GM12878 (cell line): Measurements from ENCODE around the gene ADCY5. TPM values are rescaled to one million over a fixed set of nuclear protein-coding genes. Genes with fewer than 3 reads are reported as not detected.

Experiments used
- ATAC-seq: fragments of 200-7000 bp; cut with Tn5 transposase; 3 replicates; pipeline ENCODE4 v1.9.1; 2020; ENCODE audit warnings: mild to moderate bottlenecking, moderate library complexity
- BruUV-seq: library from RNA; stranded (reverse); fragments of 400-500 nt; replicated peaks from 2 replicates; lab custom pipeline; 2021; lab: Mats Ljungman, UMichigan
- CTCF ChIA-PET: fragments of 300-600 bp; sonication (Branson Sonifier 250); formaldehyde crosslinking; extraction: SDS; loops from one replicate; lab custom pipeline; 2021; ENCODE audit warnings: inconsistent platforms; lab: Yijun Ruan, JAX
- POLR2A ChIA-PET: fragments of 350-600 bp; formaldehyde crosslinking; extraction: SDS; loops from one replicate; lab custom pipeline; 2021; ENCODE audit warnings: inconsistent platforms; lab: Charles Lee
- RAD21 ChIA-PET: fragments of 300-600 bp; sonication (Branson Sonifier 250); formaldehyde crosslinking; loops from one replicate; lab custom pipeline; 2023; ENCODE audit warnings: antibody characterized with exemption; ENCODE audit not compliant: unreplicated experiment; lab: Charles Lee
- SMC1A ChIA-PET: fragments of 300-600 bp; sonication (Branson Sonifier 250); formaldehyde crosslinking; loops from one replicate; lab custom pipeline; 2023; ENCODE audit not compliant: unreplicated experiment, uncharacterized antibody; lab: Charles Lee
- DNase-seq: peaks from one replicate; pipeline ENCODE4 v3.0.0-alpha.2; 2011; ENCODE audit warnings: low read depth, low spot score
- FAIRE-seq: peaks from 3 replicates; lab custom pipeline; 2011; peaks lifted over from hg19 to GRCh38; lab: Jason Lieb, UNC
- H2AFZ ChIP-seq: 2 replicates; pipeline ENCODE4 v1.6.0; 2011; ENCODE audit warnings: low read depth, low read length, control low read depth; ENCODE audit not compliant: control insufficient read depth
- H3K27ac ChIP-seq: 2 replicates; pipeline ENCODE4 v1.5.1; 2011; ENCODE audit warnings: control low read depth; ENCODE audit not compliant: control insufficient read depth, insufficient read depth
- H3K27me3 ChIP-seq, 2 experiments: replicated peaks in 1 of 2; 2 replicates each; pipeline versions ENCODE4 v1.6.0 to v1.6.1; 2011; ENCODE audit warnings: low read length in 1 of 2; ENCODE audit not compliant: control insufficient read depth in 2 of 2, insufficient read depth in 2 of 2
- H3K36me3 ChIP-seq, 2 experiments: 2 replicates each; pipeline ENCODE4 v1.5.1; 2011; ENCODE audit warnings: low read length in 1 of 2; ENCODE audit not compliant: control insufficient read depth in 2 of 2, insufficient read depth in 2 of 2
- H3K4me1 ChIP-seq: 2 replicates; pipeline ENCODE4 v1.6.1; 2011; ENCODE audit warnings: mild to moderate bottlenecking, low read length, moderate library complexity, mixed read lengths; ENCODE audit not compliant: control insufficient read depth, insufficient read depth
- H3K4me2 ChIP-seq: 2 replicates; pipeline ENCODE4 v1.6.0; 2011; ENCODE audit warnings: control low read depth; ENCODE audit not compliant: control insufficient read depth, insufficient read depth
- H3K4me3 ChIP-seq: fragments of 200-600 bp; sonication (generic); 2 replicates; pipeline ENCODE4 v1.5.1; 2016
- H3K79me2 ChIP-seq: 2 replicates; pipeline ENCODE4 v1.6.0; 2011; ENCODE audit warnings: low read length; ENCODE audit not compliant: control insufficient read depth, insufficient read depth
- H3K9ac ChIP-seq: 2 replicates; pipeline ENCODE4 v1.8.0; 2011; ENCODE audit warnings: low read length, control low read depth, mixed read lengths; ENCODE audit not compliant: control insufficient read depth, insufficient read depth
- H3K9me3 ChIP-seq: replicated peaks from 3 replicates; pipeline ENCODE4 v1.5.1; 2011; ENCODE audit warnings: mild to moderate bottlenecking, low read length; ENCODE audit not compliant: control insufficient read depth, insufficient read depth
- H4K20me1 ChIP-seq: 2 replicates; pipeline ENCODE4 v1.6.0; 2011; ENCODE audit not compliant: control insufficient read depth, insufficient read depth
- ASH2L ChIP-seq: fragments of 300-600, 200-600 bp; sonication (generic); IDR thresholded peaks from 2 replicates; pipeline ENCODE4 v1.6.1; 2017; ENCODE audit warnings: low read depth, mild to moderate bottlenecking, borderline replicate concordance
- ATF2 ChIP-seq: IDR thresholded peaks from 2 replicates; pipeline ENCODE4 v1.6.1; 2012; ENCODE audit warnings: low read length, inconsistent platforms
- CBX3 ChIP-seq: fragments of 200-600 bp; sonication (generic); IDR thresholded peaks from 2 replicates; pipeline ENCODE4 v1.6.1; 2016; ENCODE audit warnings: low read depth, borderline replicate concordance
- CHD1 ChIP-seq: IDR thresholded peaks from 2 replicates; pipeline ENCODE4 v1.6.1; 2012; ENCODE audit warnings: low read depth, low read length, improper control_type of control experiment
- IKZF2 ChIP-seq, 2 experiments: fragments of 450-650 bp; IDR thresholded peaks; 2 replicates each; pipeline ENCODE4 v1.6.1; 2017; ENCODE audit warnings: mild to moderate bottlenecking in 2 of 2, moderate library complexity in 2 of 2
- IRF4 ChIP-seq: IDR thresholded peaks from 2 replicates; pipeline ENCODE4 v1.6.1; 2011; ENCODE audit warnings: low read depth, low read length
- JUND ChIP-seq: IDR thresholded peaks from 2 replicates; pipeline ENCODE4 v1.6.1; 2012; ENCODE audit warnings: low read depth, mild to moderate bottlenecking, low read length, improper control_type of control experiment, moderate library complexity
- KDM1A ChIP-seq: fragments of 200-600 bp; sonication (generic); IDR thresholded peaks from 2 replicates; pipeline ENCODE4 v1.6.1; 2016; ENCODE audit warnings: borderline replicate concordance
- LARP7 ChIP-seq: fragments of 450-650 bp; IDR thresholded peaks from 2 replicates; pipeline ENCODE4 v1.6.1; 2017; ENCODE audit warnings: mild to moderate bottlenecking
- MXI1 ChIP-seq: fragments of 150-350 bp; IDR thresholded peaks from 2 replicates; pipeline ENCODE4 v1.6.1; 2011; ENCODE audit warnings: low read depth, mild to moderate bottlenecking, inconsistent platforms, low read length, improper control_type of control experiment
- RUNX3 ChIP-seq: IDR thresholded peaks from 2 replicates; pipeline ENCODE4 v1.6.1; 2012; ENCODE audit warnings: low read length, inconsistent platforms
- SP1 ChIP-seq: IDR thresholded peaks from one replicate; pipeline ENCODE4 v1.6.1; 2011; ENCODE audit warnings: low read depth, low read length
- STAT1 ChIP-seq: fragments of 450-650 bp; conservative IDR thresholded peaks from 2 replicates; pipeline ENCODE4 v1.6.1; 2014; ENCODE audit warnings: antibody characterized with exemption, mild to moderate bottlenecking
- TARDBP ChIP-seq: IDR thresholded peaks from 2 replicates; pipeline ENCODE4 v1.6.1; 2016; ENCODE audit warnings: borderline replicate concordance
- TCF3 ChIP-seq: IDR thresholded peaks from 2 replicates; pipeline ENCODE4 v1.6.1; 2012; ENCODE audit warnings: low read depth, mild to moderate bottlenecking, low read length, borderline replicate concordance; ENCODE audit not compliant: insufficient read depth
- ZNF24 ChIP-seq: fragments of 450-650 bp; IDR thresholded peaks from 2 replicates; pipeline ENCODE4 v1.6.1; 2017; ENCODE audit warnings: antibody characterized with exemption, mild to moderate bottlenecking
- ZNF384 ChIP-seq: IDR thresholded peaks from 2 replicates; pipeline ENCODE4 v1.6.1; 2012; ENCODE audit warnings: low read depth, mild to moderate bottlenecking, low read length, improper control_type of control experiment, borderline replicate concordance
- ZNF622 ChIP-seq: fragments of 450-650 bp; IDR thresholded peaks from 2 replicates; pipeline ENCODE4 v1.6.1; 2017; ENCODE audit warnings: mild to moderate bottlenecking, inconsistent platforms
- WGBS: methylation state at CpG from one replicate; pipeline ENCODE4 v1.1.6; 2016; ENCODE audit warnings: low lambda C conversion rate; ENCODE audit not compliant: insufficient replicate concordance, insufficient coverage; ENCODE audit errors: missing lambda C conversion rate; 5-methylcytosine and 5-hydroxymethylcytosine counted together
- in situ Hi-C: fragments of 300-500 bp; cut with MboI; formaldehyde crosslinking; loops from 9 replicates; pipeline ENCODE4 v1.14.3; 2018; ENCODE audit warnings: mixed read lengths
- intact Hi-C: fragments of 100-400 bp; cut with micrococcal nuclease; formaldehyde crosslinking; loops from one replicate; pipeline ENCODE4 v1.14.2; 2022; ENCODE audit not compliant: unreplicated experiment
- polyA plus RNA-seq, 11 experiments: library from polyadenylated mRNA; depleted of rRNA in 4 of 11; unstranded in 6 of 11; stranded (reverse) in 5 of 11; fragments of >200 nt; fragmentation: Nextera tagmentation in 4 of 11; fragmentation: Illumina TruSeq in 1 of 11; extraction: Ambion mirVana in 4 of 11; extraction: Trizol in 1 of 11; gene quantifications; 1 replicate in 1 of 11; 2 replicates in 10 of 11; pipeline versions ENCODE4 v1.2.1 to v1.2.3, GENCODE V29; 2011 to 2016; ENCODE audit warnings: inconsistent platforms in 2 of 11, missing spikeins in 2 of 11, low read depth in 1 of 11
- total RNA-seq, 4 experiments: library from RNA; depleted of rRNA in 3 of 4; stranded (reverse); fragments of >200 nt in 3 of 4; fragmentation: Illumina TruSeq in 1 of 4; extraction: Trizol in 1 of 4; gene quantifications; 2 replicates each; pipeline versions ENCODE4 v1.2.1 to v1.2.3, GENCODE V29; 2013 to 2021
- TF ChIP-seq, protein P1 (sequence below): IDR thresholded peaks from 2 replicates; pipeline ENCODE4 v1.6.1; 2011; ENCODE audit warnings: mild to moderate bottlenecking, low read depth, low read length, moderate library complexity; ENCODE audit not compliant: insufficient replicate concordance

ADCY5 gene
- total and polyA plus RNA-seq, 10 of the 15 experiments (the other 5 are each of a cell fraction or from before 2014, with no cell fraction given), result under 0.01 to 0.24 (median 0.02) TPM; not detected in 4

GRCh38 chr3:123337226-123337625 lies 111.7 kb downstream of the ADCY5 start:
- Histone ChIP-seq H3K27ac (no peak overlapping the region), H3K9me3 (no peaks in the 10 kb centered on the region), H3K27me3 (no peaks in the 10 kb centered on the region), H3K79me2 (no peaks in the 10 kb centered on the region), H4K20me1 (no peaks in the 10 kb centered on the region)
- no peak for DNase-seq
- BruUV-seq, result no TSS peak
- TF ChIP-seq TARDBP (no peak), IRF4 (no peak), CHD1 (no peak)
- TF ChIP-seq, all 136 proteins: peak for 0
- SMC1A ChIA-PET, result interaction anchor here (1.0 kb wide), 1 partner anchor 10 kb away, joined by 3 read pairs; no protein-coding TSS in a partner anchor
- Histone ChIP-seq H3K4me2 (no peak overlapping the region), H3K4me1 (no peaks in the 10 kb centered on the region), H2AFZ (no peak overlapping the region), H3K36me3 (no peaks in the 10 kb centered on the region), H3K9ac (no peak overlapping the region), H3K4me3 (no peak overlapping the region)
- intact Hi-C loops (no loop called here), in situ Hi-C loops (no loop called here)
- ATAC-seq, result no peak
- POLR2A ChIA-PET, result no interaction called here
- RAD21 ChIA-PET, result no interaction called here
- CTCF ChIA-PET, result interaction anchor here (1.4 kb wide), 2 partner anchors 11 to 152 kb away, joined by 3 to 4 read pairs; no protein-coding TSS in a partner anchor
- FAIRE-seq, result no peak
- WGBS, result 58% methylated on average over 11 of the region's 11 CpGs

GRCh38 chr3:123336441-123336851 lies 112.4 kb downstream of the ADCY5 start:
- no TSS peak for BruUV-seq
- FAIRE-seq (no peak), ATAC-seq (no peak), DNase-seq (no peak)
- intact Hi-C loops (no loop called here), in situ Hi-C loops (no loop called here)
- Histone ChIP-seq H3K36me3 (no peaks in the 10 kb centered on the region), H3K4me2 (no peak overlapping the region), H4K20me1 (no peaks in the 10 kb centered on the region), H3K4me1 (no peaks in the 10 kb centered on the region), H3K79me2 (no peaks in the 10 kb centered on the region), H3K27ac (no peak overlapping the region), H2AFZ (no peak overlapping the region), H3K9me3 (no peaks in the 10 kb centered on the region), H3K27me3 (no peaks in the 10 kb centered on the region), H3K4me3 (no peak overlapping the region), H3K9ac (no peak overlapping the region)
- ChIA-PET POLR2A (no interaction called here), CTCF (interaction anchor here (1.4 kb wide), 1 partner anchor 10 kb away, joined by 4 read pairs; no protein-coding TSS in a partner anchor), RAD21 (no interaction called here), SMC1A (interaction anchor here (1.0 kb wide), 1 partner anchor 10 kb away, joined by 3 read pairs; no protein-coding TSS in a partner anchor)
- WGBS, result 22% methylated on average over 7 of the region's 7 CpGs
- TF ChIP-seq ZNF24 (no peak), ASH2L (no peak), JUND (no peak), MXI1 (no peak), CBX3 (no peak), RUNX3 (no peak), SP1 (no peak), ZNF622 (no peak), STAT1 (no peak), TCF3 (no peak), ZNF384 (no peak), KDM1A (no peak), LARP7 (no peak), IKZF2 (IDR thresholded peaks at IDR 0.05) (no peak), ATF2 (no peak)
- TF ChIP-seq, protein P1, sequence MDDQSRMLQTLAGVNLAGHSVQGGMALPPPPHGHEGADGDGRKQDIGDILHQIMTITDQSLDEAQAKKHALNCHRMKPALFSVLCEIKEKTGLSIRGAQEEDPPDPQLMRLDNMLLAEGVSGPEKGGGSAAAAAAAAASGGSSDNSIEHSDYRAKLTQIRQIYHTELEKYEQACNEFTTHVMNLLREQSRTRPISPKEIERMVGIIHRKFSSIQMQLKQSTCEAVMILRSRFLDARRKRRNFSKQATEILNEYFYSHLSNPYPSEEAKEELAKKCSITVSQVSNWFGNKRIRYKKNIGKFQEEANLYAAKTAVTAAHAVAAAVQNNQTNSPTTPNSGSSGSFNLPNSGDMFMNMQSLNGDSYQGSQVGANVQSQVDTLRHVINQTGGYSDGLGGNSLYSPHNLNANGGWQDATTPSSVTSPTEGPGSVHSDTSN, result no peak
